GM21529 (cell line): Measurements from ENCODE around the gene TRAF6.

Experiments used
- ATAC-seq: cut with Tn5 transposase; IDR thresholded peaks from one replicate; pipeline ENCODE4 v1.9.1; 2021; ENCODE audit not compliant: unreplicated experiment

The TRAF6 gene

GRCh38 chr11:36459046-36459445 lies 51.0 kb downstream of the TRAF6 start:
- no peak for ATAC-seq

GRCh38 chr11:36458129-36458915 lies 51.8 kb downstream of the TRAF6 start:
- ATAC-seq = no peak

GRCh38 chr11:36456156-36456555 lies 53.9 kb downstream of the TRAF6 start:
- ATAC-seq = no peak

GRCh38 chr11:36455658-36456111 lies 54.4 kb downstream of the TRAF6 start:
- no peak for ATAC-seq

- ATAC-seq = no peak
These were observed 55.0 kb downstream of the TRAF6 start for GRCh38 chr11:36454941-36455631.

GRCh38 chr11:36454551-36454940 lies 55.5 kb downstream of the TRAF6 start:
- ATAC-seq = no peak

- ATAC-seq = peak; percentile 41
These were observed 56.4 kb downstream of the TRAF6 start for GRCh38 chr11:36453678-36454077.

GRCh38 chr11:36452961-36453360 lies 57.1 kb downstream of the TRAF6 start:
- ATAC-seq = no peak

- ATAC-seq = no peak
These were observed 57.7 kb downstream of the TRAF6 start for GRCh38 chr11:36452236-36452940.

- no peak for ATAC-seq
These were observed 58.4 kb downstream of the TRAF6 start for GRCh38 chr11:36451681-36452080.

GRCh38 chr11:36451045-36451444 lies 59.0 kb downstream of the TRAF6 start:
- no peak for ATAC-seq

GRCh38 chr11:36450110-36450572 lies 59.9 kb downstream of the TRAF6 start:
- ATAC-seq = peak; percentile 69

- ATAC-seq = peak; percentile 23
These were observed 60.4 kb downstream of the TRAF6 start for GRCh38 chr11:36449561-36450096.

GRCh38 chr11:36447947-36448346 lies 62.1 kb downstream of the TRAF6 start:
- no peak for ATAC-seq

GRCh38 chr11:36447514-36447913 lies 62.6 kb downstream of the TRAF6 start:
- no peak for ATAC-seq

- ATAC-seq = no peak
These were observed 63.9 kb downstream of the TRAF6 start for GRCh38 chr11:36446135-36446534.

GRCh38 chr11:36443661-36444060 lies 66.4 kb downstream of the TRAF6 start:
- no peak for ATAC-seq

- peak; percentile 100 for ATAC-seq
These were observed 68.4 kb downstream of the TRAF6 start for GRCh38 chr11:36441610-36442208.

GRCh38 chr11:36438126-36438525 lies 71.9 kb downstream of the TRAF6 start:
- no peak for ATAC-seq

GRCh38 chr11:36437413-36437812 lies 72.7 kb downstream of the TRAF6 start:
- ATAC-seq = no peak
